ENCODE results near the gene SLC12A5.
A peak's percentile ranks its signal among the peaks of the same experiment; 100 is the strongest.

The SLC12A5 gene

DNA sequence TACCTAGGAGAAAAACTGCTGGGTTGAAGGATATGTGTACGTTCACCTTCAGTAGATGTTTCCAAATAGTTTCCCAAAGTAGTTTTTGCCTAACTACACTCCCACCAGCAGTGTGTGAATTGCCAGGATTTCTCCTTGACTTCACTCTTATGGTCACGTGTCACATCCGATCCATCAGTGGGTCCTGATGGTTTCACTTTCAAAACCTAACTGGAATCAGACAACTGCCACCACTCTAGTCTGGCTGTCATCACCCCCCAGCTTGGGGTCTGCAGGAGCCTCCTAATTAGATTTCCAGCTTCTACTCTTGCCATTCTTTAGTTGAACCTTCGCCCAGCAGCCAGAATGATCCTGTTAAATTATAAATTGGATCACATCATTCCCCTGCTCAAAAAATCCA lies 8.5 kb upstream of the SLC12A5 start:
- Histone ChIP-seq H3K4me2 (ENCODE audit: low read length) (no peak overlapping the region), H3K27me3 (ENCODE audit: insufficient read depth, low read length) (no peaks in the 10 kb centered on the region), H3K9ac (ENCODE audit: low read length) (no peak overlapping the region), H4K12ac (ENCODE audit: low read depth, low read length) (no peak overlapping the region), H3K23ac (ENCODE audit: low read length) (no peak overlapping the region), H2BK12ac (ENCODE audit: low read length) (no peak overlapping the region), H3K79me1 (ENCODE audit: low read length) (peaks cover 2% of the 10 kb centered on the region), H3K14ac (ENCODE audit: low read length) (no peak overlapping the region), H4K91ac (ENCODE audit: low read depth, low read length) (no peak overlapping the region), H3K18ac (ENCODE audit: low read length) (no peak overlapping the region), H3K9me3 (ENCODE audit: insufficient read depth, low read depth, low read length) (peaks cover 2% of the 10 kb centered on the region), H3K27ac (ENCODE audit: low read depth, low read length) (no peak overlapping the region), H2BK5ac (ENCODE audit: low read depth, low read length, poor library complexity) (no peak overlapping the region), H2BK120ac (ENCODE audit: insufficient read depth, low read length, poor library complexity) (no peak overlapping the region), H2AK5ac (ENCODE audit: low read length) (no peak overlapping the region), H3K79me2 (ENCODE audit: control insufficient read depth, insufficient read depth, low read length, poor library complexity) (no peaks in the 10 kb centered on the region), H3K4ac (ENCODE audit: low read depth, low read length) (no peak overlapping the region), H4K8ac (ENCODE audit: low read depth, low read length) (no peak overlapping the region), H2AFZ (ENCODE audit: insufficient read depth, low read length, poor library complexity) (no peak overlapping the region), H3K36me3 (ENCODE audit: control insufficient read depth in 1 of 2, insufficient read depth in 2 of 2, low read length in 2 of 2) (peaks cover 0 to 2% of the 10 kb centered on the region in 2 experiments), H3K4me1 (ENCODE audit: control insufficient read depth in 1 of 2, insufficient read depth in 2 of 2, low read length in 2 of 2) (peaks cover 2 to 6% of the 10 kb centered on the region in 2 experiments), H3K4me3 (ENCODE audit: low read depth, low read length) (no peak overlapping the region)
- no CpG with 5 or more reads among the region's 4 CpGs for WGBS (ENCODE audit: extremely low coverage, insufficient coverage, insufficient read length)
- no peak for DNase-seq

DNA sequence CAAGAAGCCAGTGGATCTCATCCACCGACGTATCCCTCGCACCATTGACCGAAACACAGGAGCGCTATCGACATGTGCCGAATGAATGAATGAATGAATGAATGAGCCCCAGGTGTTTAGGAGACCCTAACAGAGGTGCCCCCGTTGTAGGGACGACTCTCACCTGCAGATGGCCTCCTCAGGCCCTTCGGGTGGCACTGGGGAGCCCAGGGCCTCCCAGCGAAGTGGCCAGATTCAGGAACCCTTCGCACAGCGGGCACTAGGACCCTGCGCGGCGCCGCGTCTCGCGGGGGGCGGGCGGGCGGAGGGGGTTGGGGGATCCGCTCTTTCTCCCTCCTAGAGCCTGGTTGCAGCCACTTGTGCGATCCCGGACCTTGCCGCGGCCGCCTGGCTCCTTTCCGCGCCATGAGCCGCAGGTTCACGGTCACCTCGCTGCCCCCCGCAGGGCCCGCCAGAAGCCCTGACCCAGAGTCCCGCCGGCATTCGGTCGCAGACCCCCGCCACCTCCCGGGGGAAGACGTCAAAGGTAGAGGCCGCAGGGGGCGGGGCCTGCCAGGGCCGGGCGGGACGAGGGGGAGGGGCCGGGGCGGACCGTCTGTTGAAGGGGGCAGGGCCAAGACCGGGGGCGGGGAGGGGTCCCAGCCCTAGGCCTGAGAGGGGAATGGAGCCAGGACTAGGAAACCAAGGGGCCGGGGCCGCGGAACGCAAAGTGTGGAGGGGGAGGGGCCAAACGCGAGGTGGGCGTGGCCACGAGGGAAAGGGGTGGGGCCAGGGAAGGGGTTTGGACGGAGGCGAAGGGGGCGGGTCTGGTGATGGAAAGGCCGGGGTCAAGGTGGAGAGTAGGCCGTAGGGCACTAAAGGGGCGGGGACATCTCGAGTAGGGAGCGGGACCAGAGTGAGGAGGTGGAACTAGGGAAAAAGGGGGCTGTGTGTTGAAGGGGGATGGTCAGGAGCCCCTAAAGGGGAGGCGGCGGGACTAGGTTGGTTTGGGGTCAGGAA lies 7.4 kb upstream of the SLC12A5 start:
- Histone ChIP-seq H2BK5ac (ENCODE audit: low read depth, low read length, poor library complexity) (peak overlapping the region; percentile 81), H3K79me1 (ENCODE audit: low read length) (peaks cover 2% of the 10 kb centered on the region), H3K4me1 (ENCODE audit: control insufficient read depth in 1 of 2, insufficient read depth in 2 of 2, low read length in 2 of 2) (peaks cover 2 to 6% of the 10 kb centered on the region in 2 experiments), H3K9ac (ENCODE audit: low read length) (peak overlapping the region; percentile 65), H2AK5ac (ENCODE audit: low read length) (no peak overlapping the region), H4K8ac (ENCODE audit: low read depth, low read length) (peak overlapping the region; percentile 77), H3K4me3 (ENCODE audit: low read depth, low read length) (peak overlapping the region; percentile 88), H3K23ac (ENCODE audit: low read length) (no peak overlapping the region), H4K12ac (ENCODE audit: low read depth, low read length) (peak overlapping the region; percentile 70), H3K9me3 (ENCODE audit: insufficient read depth, low read depth, low read length) (peaks cover 2% of the 10 kb centered on the region), H3K4ac (ENCODE audit: low read depth, low read length) (no peak overlapping the region), H2BK12ac (ENCODE audit: low read length) (no peak overlapping the region), H3K18ac (ENCODE audit: low read length) (peak overlapping the region; percentile 80), H4K91ac (ENCODE audit: low read depth, low read length) (peak overlapping the region; percentile 71), H3K27ac (ENCODE audit: low read depth, low read length) (no peak overlapping the region), H3K79me2 (ENCODE audit: control insufficient read depth, insufficient read depth, low read length, poor library complexity) (no peaks in the 10 kb centered on the region), H3K36me3 (ENCODE audit: control insufficient read depth in 1 of 2, insufficient read depth in 2 of 2, low read length in 2 of 2) (no peaks in the 10 kb centered on the region), H3K4me2 (ENCODE audit: low read length) (peak overlapping the region; percentile 76), H3K27me3 (ENCODE audit: insufficient read depth, low read length) (no peaks in the 10 kb centered on the region), H2BK120ac (ENCODE audit: insufficient read depth, low read length, poor library complexity) (peak overlapping the region; percentile 50), H2AFZ (ENCODE audit: insufficient read depth, low read length, poor library complexity) (peak overlapping the region; percentile 85), H3K14ac (ENCODE audit: low read length) (peak overlapping the region; percentile 36)
- WGBS (ENCODE audit: extremely low coverage, insufficient coverage, insufficient read length): no CpG with 5 or more reads among the region's 71 CpGs
- peak in 1 of 2 donors; percentile 33 for DNase-seq

DNA sequence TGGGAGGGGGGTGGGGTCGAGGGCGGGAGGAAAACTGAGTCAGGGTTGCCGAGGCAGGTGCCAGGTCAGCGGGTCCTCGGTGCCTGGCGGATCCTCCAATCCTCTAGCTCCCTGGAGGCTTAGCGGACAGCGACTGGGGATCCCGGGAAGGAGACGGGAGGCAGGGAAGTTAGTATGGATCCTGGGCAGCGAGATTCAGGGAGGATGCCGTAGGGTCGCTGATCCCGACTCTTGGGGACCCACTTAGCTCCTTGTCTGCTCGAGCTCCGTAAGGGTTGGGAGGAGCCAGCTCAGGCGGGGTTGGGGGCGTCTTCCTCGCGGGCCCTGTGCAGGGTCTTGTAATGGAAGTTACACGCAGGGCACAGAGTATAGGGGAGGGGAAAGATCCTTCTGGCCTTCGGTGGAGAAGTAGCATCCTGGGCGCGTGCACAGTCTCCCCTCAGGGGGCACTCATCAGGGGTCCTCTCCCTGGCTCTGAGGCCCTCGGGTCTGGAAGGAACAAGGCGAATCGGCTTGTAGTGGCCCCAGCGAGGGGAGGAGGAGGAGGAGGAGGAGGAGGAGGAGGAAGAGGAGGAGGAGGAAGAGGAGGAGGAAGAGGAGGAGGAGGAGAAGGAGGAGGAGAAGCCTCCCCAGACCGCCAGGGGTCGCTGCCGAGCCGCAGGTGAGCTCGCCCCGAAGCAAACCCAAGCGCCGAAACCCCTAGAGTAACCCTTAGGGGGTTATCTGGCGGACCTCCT lies 6.4 kb upstream of the SLC12A5 start:
- DNase-seq: peak in 1 of 2 donors; percentile 63
- H2BK5ac ChIP-seq (ENCODE audit: low read depth, low read length, poor library complexity): no peak overlapping the region
- no peak overlapping the region for H3K18ac ChIP-seq (ENCODE audit: low read length)
- no peak overlapping the region for H4K91ac ChIP-seq (ENCODE audit: low read depth, low read length)
- no peaks in the 10 kb centered on the region for H3K79me2 ChIP-seq (ENCODE audit: control insufficient read depth, insufficient read depth, low read length, poor library complexity)
- H3K9ac ChIP-seq (ENCODE audit: low read length): no peak overlapping the region
- no peak overlapping the region for H3K14ac ChIP-seq (ENCODE audit: low read length)
- H3K4me1 ChIP-seq (ENCODE audit: control insufficient read depth in 1 of 2, insufficient read depth in 2 of 2, low read length in 2 of 2): peaks cover 2 to 6% of the 10 kb centered on the region in 2 experiments
- peak overlapping the region; percentile 86 for H2AFZ ChIP-seq (ENCODE audit: insufficient read depth, low read length, poor library complexity)
- no peak overlapping the region for H4K8ac ChIP-seq (ENCODE audit: low read depth, low read length)
- no peaks in the 10 kb centered on the region for H3K9me3 ChIP-seq (ENCODE audit: insufficient read depth, low read depth, low read length)
- H3K27me3 ChIP-seq (ENCODE audit: insufficient read depth, low read length): no peaks in the 10 kb centered on the region
- no peak overlapping the region for H2BK12ac ChIP-seq (ENCODE audit: low read length)
- no peak overlapping the region for H2AK5ac ChIP-seq (ENCODE audit: low read length)
- H3K79me1 ChIP-seq (ENCODE audit: low read length): peaks cover 2% of the 10 kb centered on the region
- H2BK120ac ChIP-seq (ENCODE audit: insufficient read depth, low read length, poor library complexity): no peak overlapping the region
- H3K36me3 ChIP-seq (ENCODE audit: control insufficient read depth in 1 of 2, insufficient read depth in 2 of 2, low read length in 2 of 2): no peaks in the 10 kb centered on the region
- WGBS (ENCODE audit: extremely low coverage, insufficient coverage, insufficient read length): no CpG with 5 or more reads among the region's 37 CpGs
- peak overlapping the region; percentile 65 for H3K4me2 ChIP-seq (ENCODE audit: low read length)
- H3K27ac ChIP-seq (ENCODE audit: low read depth, low read length): no peak overlapping the region
- H3K4ac ChIP-seq (ENCODE audit: low read depth, low read length): no peak overlapping the region
- peak overlapping the region; percentile 10 for H3K4me3 ChIP-seq (ENCODE audit: low read depth, low read length)
- no peak overlapping the region for H3K23ac ChIP-seq (ENCODE audit: low read length)
- peak overlapping the region; percentile 12 for H4K12ac ChIP-seq (ENCODE audit: low read depth, low read length)

DNA sequence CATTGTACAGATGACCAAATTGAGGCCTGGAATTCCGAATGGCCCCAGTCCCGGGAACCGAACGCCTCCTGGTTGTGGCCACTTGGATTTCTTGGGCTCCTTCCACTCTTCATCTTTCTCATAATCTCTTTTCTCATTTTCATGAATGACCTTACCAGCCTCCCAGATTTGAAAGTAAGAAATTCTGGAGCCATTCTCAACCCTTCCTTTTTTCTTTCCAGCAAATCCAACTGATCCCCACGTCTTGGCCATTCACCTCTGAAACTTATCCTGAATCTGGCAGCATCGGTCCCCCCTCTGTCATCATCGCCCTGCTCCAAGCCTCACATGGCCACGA lies 5.9 kb upstream of the SLC12A5 start:
- Histone ChIP-seq H3K27ac (ENCODE audit: low read depth, low read length) (no peak overlapping the region), H3K79me2 (ENCODE audit: control insufficient read depth, insufficient read depth, low read length, poor library complexity) (no peaks in the 10 kb centered on the region), H2BK120ac (ENCODE audit: insufficient read depth, low read length, poor library complexity) (no peak overlapping the region), H3K9me3 (ENCODE audit: insufficient read depth, low read depth, low read length) (no peaks in the 10 kb centered on the region), H3K27me3 (ENCODE audit: insufficient read depth, low read length) (no peaks in the 10 kb centered on the region), H3K4me3 (ENCODE audit: low read depth, low read length) (no peak overlapping the region), H3K4ac (ENCODE audit: low read depth, low read length) (no peak overlapping the region), H2AK5ac (ENCODE audit: low read length) (no peak overlapping the region), H2AFZ (ENCODE audit: insufficient read depth, low read length, poor library complexity) (no peak overlapping the region), H3K9ac (ENCODE audit: low read length) (no peak overlapping the region), H3K14ac (ENCODE audit: low read length) (no peak overlapping the region), H4K8ac (ENCODE audit: low read depth, low read length) (no peak overlapping the region), H2BK5ac (ENCODE audit: low read depth, low read length, poor library complexity) (no peak overlapping the region), H3K4me2 (ENCODE audit: low read length) (no peak overlapping the region), H3K23ac (ENCODE audit: low read length) (no peak overlapping the region), H3K18ac (ENCODE audit: low read length) (no peak overlapping the region), H2BK12ac (ENCODE audit: low read length) (no peak overlapping the region), H4K91ac (ENCODE audit: low read depth, low read length) (no peak overlapping the region), H3K4me1 (ENCODE audit: control insufficient read depth in 1 of 2, insufficient read depth in 2 of 2, low read length in 2 of 2) (peaks cover 2 to 6% of the 10 kb centered on the region in 2 experiments), H3K79me1 (ENCODE audit: low read length) (peaks cover 2% of the 10 kb centered on the region), H3K36me3 (ENCODE audit: control insufficient read depth in 1 of 2, insufficient read depth in 2 of 2, low read length in 2 of 2) (no peaks in the 10 kb centered on the region), H4K12ac (ENCODE audit: low read depth, low read length) (no peak overlapping the region)
- DNase-seq: no peak
- WGBS (ENCODE audit: extremely low coverage, insufficient coverage, insufficient read length): no CpG with 5 or more reads among the region's 8 CpGs

Data from trophoblast cell (in vitro differentiated cells and primary cell).